NOMO-1 treated with dmso at 0.1 percent for 144 hours (cell line): ENCODE data around the gene MYO5B.
"Not testable (repeated sequence)": the region's sequence is repeated elsewhere in the genome, so short reads cannot be mapped to it uniquely, and the experiment has no call there.

Experiments
- DNase-seq: peaks from one replicate; lab custom pipeline; 2025; ENCODE audit not compliant: unreplicated experiment; lab: John Stamatoyannopoulos, UW

The MYO5B gene

GRCh38 chr18:50107468-50107977, 87.4 kb downstream of the MYO5B start:
- DNase-seq: no peak

GRCh38 chr18:50105027-50105426, 89.9 kb downstream of the MYO5B start:
- DNase-seq: no peak

DNA sequence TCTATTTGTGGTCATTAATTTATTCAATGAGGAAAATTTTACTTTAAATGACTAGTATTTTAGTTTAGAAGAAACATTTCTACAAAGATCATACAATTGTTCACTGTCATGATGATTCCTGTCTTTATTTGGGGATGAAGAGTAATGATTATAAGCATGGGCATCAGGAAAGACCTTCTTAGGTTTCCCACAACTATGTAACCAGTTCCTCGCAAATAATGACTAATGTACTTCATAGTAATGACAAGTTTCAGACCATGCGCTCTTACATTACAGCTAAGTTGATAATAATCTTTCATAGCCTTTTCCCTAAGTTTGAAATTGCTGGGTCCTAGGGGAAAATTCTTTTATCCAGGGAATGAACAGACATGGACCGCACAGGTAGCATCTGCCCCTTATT, 90.5 kb downstream of the MYO5B start:
- DNase-seq: no peak

DNA sequence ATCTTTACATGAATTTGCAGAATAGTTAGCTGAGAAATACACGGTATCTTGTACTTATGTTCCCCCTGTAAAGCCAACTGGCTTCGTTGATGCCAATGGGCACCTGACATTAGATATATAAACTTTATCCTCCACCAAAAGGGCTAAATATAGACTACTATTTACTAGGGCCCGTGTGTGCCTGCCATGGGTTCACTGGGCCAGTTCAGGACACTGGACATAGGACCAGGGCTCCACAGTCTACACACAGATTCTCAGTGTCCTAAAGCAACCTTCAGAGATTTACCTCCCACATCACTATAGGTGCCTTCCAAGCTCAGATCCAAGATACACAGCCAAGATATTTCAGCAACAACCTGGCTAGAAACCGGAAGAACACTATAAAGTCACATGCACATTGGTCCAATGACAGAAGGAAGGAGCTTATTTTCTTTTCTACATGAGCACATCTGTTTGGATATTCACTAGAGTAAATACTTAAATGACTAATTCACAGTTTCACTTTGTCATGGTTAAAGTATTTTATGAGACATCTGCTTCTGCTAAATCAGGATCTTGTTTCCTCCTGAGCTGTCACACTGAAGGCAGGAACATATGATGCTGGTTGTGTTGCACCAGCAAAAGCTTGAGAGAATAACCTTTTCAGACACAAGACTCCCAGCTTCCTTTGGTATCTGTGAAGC, 95.1 kb downstream of the MYO5B start:
- no peak for DNase-seq

GRCh38 chr18:50097702-50098101, 97.2 kb downstream of the MYO5B start:
- no peak for DNase-seq

GRCh38 chr18:50096766-50097435, 98.0 kb downstream of the MYO5B start:
- no peak for DNase-seq

GRCh38 chr18:50094786-50095185, 100.2 kb downstream of the MYO5B start:
- not testable (repeated sequence) for DNase-seq

GRCh38 chr18:50094221-50094773, 100.7 kb downstream of the MYO5B start:
- DNase-seq: no peak

- DNase-seq: no peak
Observed at GRCh38 chr18:50093366-50094064, 101.4 kb downstream of the MYO5B start.

GRCh38 chr18:50092245-50092805, 102.6 kb downstream of the MYO5B start:
- DNase-seq: no peak

DNA sequence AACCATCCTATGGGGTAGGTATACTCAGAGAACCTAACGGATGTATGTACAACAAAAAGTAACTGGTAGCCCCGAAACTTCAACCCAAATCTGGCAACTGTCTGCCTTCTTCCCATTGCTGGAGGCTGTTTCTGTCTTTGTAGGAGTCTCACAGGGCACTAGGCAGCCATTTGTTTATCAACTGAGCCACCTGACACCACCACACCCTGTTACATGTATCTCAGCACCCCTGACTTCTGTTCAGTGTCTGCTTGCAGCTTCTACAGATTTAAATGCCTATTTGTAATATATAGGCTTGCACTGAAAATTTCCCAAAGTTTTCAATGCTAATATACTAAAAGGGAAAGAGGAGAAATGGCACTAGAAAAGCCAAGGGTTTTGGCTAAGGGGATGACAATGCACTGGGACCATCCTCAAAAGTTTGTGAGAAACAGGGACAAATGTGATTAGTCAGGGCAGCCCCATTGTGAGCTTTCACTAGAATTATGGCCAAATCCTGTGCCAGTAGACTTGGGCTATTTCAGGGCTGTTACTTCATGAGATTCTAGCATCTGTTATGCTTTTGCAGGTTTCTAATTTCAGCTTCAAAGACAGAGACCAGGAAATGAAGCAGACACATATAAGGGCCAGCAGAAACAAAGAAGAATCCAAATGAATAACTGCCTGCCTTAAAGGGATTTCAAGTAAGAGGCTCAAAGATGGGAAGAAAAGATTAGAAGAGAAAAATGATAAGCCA, 103.3 kb downstream of the MYO5B start:
- no peak for DNase-seq

- DNase-seq: no peak
Observed at GRCh38 chr18:50090370-50091312, 104.3 kb downstream of the MYO5B start.

DNA sequence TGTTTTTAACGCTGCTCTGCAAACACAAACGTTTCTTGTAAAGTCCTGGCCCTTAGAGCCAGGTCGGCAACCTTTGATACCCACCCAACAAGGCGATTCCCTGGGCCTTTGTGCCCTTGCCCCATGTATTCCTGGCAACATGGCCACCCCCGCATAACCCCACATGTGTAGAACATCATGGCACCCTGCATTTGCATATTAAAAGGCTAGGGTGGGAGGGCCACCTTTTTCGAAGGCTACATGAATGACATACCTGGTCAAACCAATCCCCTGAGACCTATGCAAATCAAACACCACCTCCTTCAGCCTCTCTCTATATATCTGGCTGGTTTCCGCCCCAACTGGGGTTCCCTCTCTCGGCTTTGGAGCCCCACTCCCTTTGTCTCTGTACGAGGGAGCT, 105.2 kb downstream of the MYO5B start:
- DNase-seq: no peak

DNA sequence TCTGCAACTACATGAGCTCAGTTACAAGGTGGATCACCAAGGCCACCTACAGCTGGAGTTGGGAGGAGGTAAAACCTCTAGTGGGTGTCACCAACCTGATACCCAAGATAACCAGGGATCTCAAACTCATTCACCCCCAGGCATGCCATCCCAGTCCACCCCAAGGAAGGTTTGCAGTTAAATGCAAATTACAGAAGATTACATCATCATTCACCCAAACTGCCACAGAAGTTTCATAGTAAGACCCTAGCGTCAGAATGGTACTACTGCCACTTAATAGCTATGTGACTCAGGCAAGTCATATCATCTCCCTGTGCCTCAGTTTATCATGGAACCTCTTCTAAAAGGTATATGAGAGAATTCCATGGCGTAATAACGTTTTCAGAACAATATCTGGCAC, 111.2 kb downstream of the MYO5B start:
- no peak for DNase-seq

DNA sequence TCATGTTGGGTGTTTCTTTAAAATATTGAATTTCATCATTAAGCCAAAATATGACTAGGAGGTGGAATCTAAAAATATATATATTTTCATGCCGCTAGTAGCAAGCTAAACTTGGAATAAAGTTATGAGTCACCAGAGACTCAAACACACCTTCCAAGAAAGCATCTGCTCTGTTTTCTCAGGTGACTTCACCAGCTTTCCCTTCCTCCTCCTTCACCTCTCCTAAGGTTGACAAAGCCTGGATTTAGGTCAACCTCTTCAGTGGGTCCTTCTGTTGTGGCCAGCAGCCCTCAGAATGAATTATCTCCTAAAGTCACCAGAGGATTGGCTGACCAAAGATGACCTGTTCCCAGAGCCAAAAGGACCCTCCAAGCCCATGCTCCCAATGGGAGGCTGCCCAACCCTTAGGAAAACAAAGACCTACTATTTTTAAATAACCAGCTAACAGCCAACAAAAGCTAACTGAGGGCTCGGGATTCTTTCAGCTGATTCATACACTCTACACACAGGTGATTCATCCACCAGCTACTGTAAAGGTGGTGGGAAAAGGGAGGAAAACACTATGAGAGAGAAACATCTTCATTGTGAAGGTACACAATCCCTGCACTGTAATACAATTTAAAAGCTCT, 113.9 kb downstream of the MYO5B start:
- no peak for DNase-seq

GRCh38 chr18:50080316-50080715, 114.6 kb downstream of the MYO5B start:
- DNase-seq: no peak

DNA sequence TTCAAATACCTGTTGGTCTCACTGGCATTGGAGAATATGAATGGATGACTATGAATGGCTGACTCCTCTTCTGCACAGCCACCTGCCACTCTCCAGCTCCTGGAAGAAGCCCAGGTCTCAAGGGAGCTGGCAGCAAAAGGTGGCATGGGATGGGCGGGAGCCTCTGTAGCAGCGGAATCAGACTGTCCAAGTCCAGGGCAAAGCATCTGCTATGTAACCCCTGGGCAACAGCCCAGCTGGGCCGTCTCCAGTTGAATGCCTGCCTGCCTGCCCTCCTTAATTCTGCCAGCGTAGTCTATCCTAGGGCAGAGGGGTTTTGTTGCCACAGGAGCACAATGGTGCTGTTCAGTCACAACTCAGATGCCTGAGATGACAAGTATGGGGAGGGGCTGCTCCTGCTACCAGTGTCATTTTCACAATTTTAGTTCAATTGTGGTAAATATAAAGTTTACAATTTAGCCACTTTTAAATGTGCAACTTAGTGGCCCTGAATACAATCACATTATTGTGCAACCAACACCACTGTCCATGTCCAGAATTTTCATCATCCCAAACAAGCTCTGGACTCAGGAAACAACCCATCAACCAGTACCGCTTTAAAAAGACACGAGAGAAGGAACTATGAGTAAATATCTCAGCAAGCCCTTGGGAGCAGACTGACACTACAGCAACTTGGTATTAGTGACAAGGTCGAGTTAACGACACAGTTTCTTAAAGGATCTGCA, 115.2 kb downstream of the MYO5B start:
- no peak for DNase-seq

DNA sequence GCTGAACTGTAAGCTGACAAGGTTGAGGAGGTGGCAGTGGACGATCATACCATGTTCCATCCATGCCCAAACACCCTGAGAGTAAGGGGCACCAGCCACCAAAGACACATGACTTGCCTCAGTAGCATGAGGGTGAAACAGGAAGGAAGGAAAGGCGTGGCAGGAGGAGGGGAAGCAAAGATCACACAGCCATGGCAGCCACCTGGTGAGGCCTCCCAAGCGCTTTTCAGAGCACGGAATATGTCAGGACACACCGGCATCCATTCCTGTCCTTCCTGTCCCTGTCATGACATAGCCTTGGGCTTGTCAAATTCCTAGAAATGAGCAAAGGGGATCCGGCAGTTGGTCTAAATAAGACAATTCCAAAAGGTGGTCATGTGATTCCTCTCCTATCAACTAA, 118.7 kb downstream of the MYO5B start:
- DNase-seq: no peak

DNA sequence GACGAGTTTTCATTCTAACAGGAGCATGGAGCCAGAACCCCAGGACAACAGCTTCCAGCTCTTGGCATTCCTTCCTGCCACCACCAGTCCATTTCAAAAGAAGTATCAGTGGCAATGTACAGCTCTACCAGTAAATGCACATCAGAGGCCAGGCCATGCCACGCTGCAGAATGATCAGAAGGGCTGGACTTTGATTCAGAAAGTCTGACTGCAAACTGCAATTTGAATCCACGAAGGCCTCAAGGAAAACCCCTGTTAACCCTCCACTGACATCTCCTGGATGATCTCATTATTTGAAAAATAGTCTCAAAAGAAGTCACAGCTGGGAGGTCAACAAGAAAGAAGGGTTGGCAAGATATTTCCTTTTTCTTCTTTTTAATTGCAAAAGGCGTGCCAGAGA, 119.2 kb downstream of the MYO5B start:
- no peak for DNase-seq
